GM13976 (cell line): Measurements from ENCODE around the gene PBX4.

Source experiments
- DNase-seq: peaks from one replicate; pipeline ENCODE4 v3.0.0; 2012; ENCODE audit warnings: low spot score
- CTCF ChIP-seq: IDR thresholded peaks from 2 replicates; pipeline ENCODE4 v1.5.1; 2012; ENCODE audit warnings: borderline replicate concordance, mild to moderate bottlenecking; ENCODE audit not compliant: insufficient read depth; ENCODE audit errors: extremely low read depth, missing control alignments, control extremely low read depth
- in situ Hi-C: fragments of 300-500 bp; cut with MboI; formaldehyde crosslinking; loops from one replicate; pipeline ENCODE4 v1.12.0; 2022; ENCODE audit warnings: low sequenced_read_pairs, mixed read lengths, inconsistent platforms; ENCODE audit not compliant: unreplicated experiment

The PBX4 gene

GRCh38 chr19:19529783-19530422 lies 88.6 kb downstream of the PBX4 start:
- DNase-seq = no peak
- no peak for TF ChIP-seq CTCF
- in situ Hi-C loops = loop anchor here (10.0 to 25.0 kb wide), 2 partner anchors 425 to 757 kb away; no protein-coding TSS in a partner anchor

GRCh38 chr19:19528721-19529490 lies 89.6 kb downstream of the PBX4 start, which contains the start of gene YJEFN3:
Gene YJEFN3, plus strand, starts transcription at chr19:19528911. Its CDS starts 22 bp downstream, at chr19:19528933.
- in situ Hi-C loops = loop anchor here (25.0 kb wide), 1 partner anchor 758 kb away; no protein-coding TSS in a partner anchor
- TF ChIP-seq CTCF = no peak
- DNase-seq = no peak

GRCh38 chr19:19527674-19528625 lies 90.5 kb downstream of the PBX4 start:
- TF ChIP-seq CTCF = no peak
- DNase-seq = no peak
- in situ Hi-C loops = loop anchor here (25.0 kb wide), 1 partner anchor 759 kb away; no protein-coding TSS in a partner anchor

- no peak for DNase-seq
- in situ Hi-C loops = loop anchor here (25.0 kb wide), 1 partner anchor 760 kb away; no protein-coding TSS in a partner anchor
Measured at GRCh38 chr19:19527371-19527656, 91.2 kb downstream of the PBX4 start.

GRCh38 chr19:19526581-19527370 lies 91.7 kb downstream of the PBX4 start:
- peak; percentile 85 for DNase-seq
- in situ Hi-C loops = loop anchor here (25.0 kb wide), 1 partner anchor 761 kb away; no protein-coding TSS in a partner anchor
- TF ChIP-seq CTCF = no peak

More at GRCh38 chr19:19527371-19527656, 91.2 kb downstream of the PBX4 start:
- TF ChIP-seq CTCF = no peak
